GM12878 (cell line): ENCODE results near the gene LTB.

Experiments
- BRCA1 ChIP-seq: IDR thresholded peaks from 2 replicates; pipeline ENCODE4 v1.6.1; 2011; ENCODE audit warnings: low read depth, low read length, improper control_type of control experiment
- CBX5 ChIP-seq: sonication (generic); IDR thresholded peaks from 2 replicates; pipeline ENCODE4 v1.6.1; 2016; ENCODE audit warnings: low read depth, moderate library complexity, mild to moderate bottlenecking, inconsistent platforms
- MYC ChIP-seq: IDR thresholded peaks from 2 replicates; pipeline ENCODE4 v1.6.1; 2011; ENCODE audit warnings: mild to moderate bottlenecking, low read length, moderate library complexity, inconsistent platforms; ENCODE audit not compliant: insufficient read depth, insufficient replicate concordance, insufficient read length, severe bottlenecking
- SMC3 ChIP-seq: IDR thresholded peaks from 2 replicates; pipeline ENCODE4 v1.6.1; 2011; ENCODE audit warnings: low read length, improper control_type of control experiment, borderline replicate concordance
- TF ChIP-seq, protein P1 (sequence below): fragments of 450-650 bp; IDR thresholded peaks from 2 replicates; pipeline ENCODE4 v1.6.1; 2016; ENCODE audit warnings: mild to moderate bottlenecking

DNA sequence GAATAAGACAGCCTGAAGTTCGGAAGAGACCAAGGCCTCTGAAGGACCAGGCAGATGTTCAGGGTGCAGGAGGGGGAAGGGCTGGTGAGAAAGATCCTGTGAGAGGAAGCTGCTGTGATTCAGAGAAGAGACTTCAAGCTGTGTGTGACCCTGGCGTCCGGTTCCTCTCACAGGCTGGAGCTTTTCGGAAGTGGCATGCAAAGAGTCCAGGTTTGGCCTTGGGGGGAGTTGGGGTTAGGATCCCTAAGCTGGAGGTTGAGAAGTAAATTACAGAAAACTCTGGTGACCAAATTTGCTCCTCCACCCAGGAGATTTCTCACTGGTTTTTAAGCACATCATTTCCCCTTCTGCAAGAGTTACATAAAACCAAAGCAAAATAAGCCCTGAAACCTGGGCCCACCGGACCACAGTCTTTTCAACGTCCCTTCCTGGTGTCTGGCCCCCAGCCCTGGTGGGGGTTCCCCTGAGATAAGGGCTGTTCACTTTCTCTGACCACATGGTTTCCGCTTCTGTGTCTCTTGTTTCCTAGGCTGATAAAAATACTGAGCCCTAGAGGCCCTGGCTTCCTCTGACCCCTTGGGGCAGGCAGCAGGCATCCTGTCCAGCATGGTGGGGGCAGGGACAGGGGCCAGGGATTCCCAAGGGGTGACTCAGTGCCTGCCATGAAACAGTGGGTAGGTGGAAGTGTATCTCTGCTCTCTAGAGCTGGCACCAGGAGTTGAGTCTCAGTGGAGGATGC lies 22.1 kb downstream of the LTB start:
- TF ChIP-seq, protein P1, sequence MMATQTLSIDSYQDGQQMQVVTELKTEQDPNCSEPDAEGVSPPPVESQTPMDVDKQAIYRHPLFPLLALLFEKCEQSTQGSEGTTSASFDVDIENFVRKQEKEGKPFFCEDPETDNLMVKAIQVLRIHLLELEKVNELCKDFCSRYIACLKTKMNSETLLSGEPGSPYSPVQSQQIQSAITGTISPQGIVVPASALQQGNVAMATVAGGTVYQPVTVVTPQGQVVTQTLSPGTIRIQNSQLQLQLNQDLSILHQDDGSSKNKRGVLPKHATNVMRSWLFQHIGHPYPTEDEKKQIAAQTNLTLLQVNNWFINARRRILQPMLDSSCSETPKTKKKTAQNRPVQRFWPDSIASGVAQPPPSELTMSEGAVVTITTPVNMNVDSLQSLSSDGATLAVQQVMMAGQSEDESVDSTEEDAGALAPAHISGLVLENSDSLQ, result no peak
- TF ChIP-seq MYC (no peak), BRCA1 (no peak), SMC3 (peak; percentile 30; the same call in 1 of the 2 replicates), CBX5 (no peak)
